Measurements from ENCODE around the gene LNP1.

The LNP1 gene

GRCh38 chr3:100480081-100480480 is 78.7 kb downstream of the LNP1 start:
- TF ChIP-seq, protein P1, sequence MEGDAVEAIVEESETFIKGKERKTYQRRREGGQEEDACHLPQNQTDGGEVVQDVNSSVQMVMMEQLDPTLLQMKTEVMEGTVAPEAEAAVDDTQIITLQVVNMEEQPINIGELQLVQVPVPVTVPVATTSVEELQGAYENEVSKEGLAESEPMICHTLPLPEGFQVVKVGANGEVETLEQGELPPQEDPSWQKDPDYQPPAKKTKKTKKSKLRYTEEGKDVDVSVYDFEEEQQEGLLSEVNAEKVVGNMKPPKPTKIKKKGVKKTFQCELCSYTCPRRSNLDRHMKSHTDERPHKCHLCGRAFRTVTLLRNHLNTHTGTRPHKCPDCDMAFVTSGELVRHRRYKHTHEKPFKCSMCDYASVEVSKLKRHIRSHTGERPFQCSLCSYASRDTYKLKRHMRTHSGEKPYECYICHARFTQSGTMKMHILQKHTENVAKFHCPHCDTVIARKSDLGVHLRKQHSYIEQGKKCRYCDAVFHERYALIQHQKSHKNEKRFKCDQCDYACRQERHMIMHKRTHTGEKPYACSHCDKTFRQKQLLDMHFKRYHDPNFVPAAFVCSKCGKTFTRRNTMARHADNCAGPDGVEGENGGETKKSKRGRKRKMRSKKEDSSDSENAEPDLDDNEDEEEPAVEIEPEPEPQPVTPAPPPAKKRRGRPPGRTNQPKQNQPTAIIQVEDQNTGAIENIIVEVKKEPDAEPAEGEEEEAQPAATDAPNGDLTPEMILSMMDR (IDR thresholded peaks at IDR 0.05; ENCODE audit: borderline replicate concordance, insufficient read depth, low read depth, low read length): no peak
- no peak overlapping the region for H3K4me3 ChIP-seq (ENCODE audit: low read depth, low read length)

- no peak overlapping the region for H3K4me3 ChIP-seq (ENCODE audit: low read depth, low read length)
- TF ChIP-seq, protein P1 (IDR thresholded peaks at IDR 0.05; ENCODE audit: borderline replicate concordance, insufficient read depth, low read depth, low read length): no peak
These were observed 80.8 kb downstream of the LNP1 start for GRCh38 chr3:100482176-100482575.

GRCh38 chr3:100483529-100483928 is 82.2 kb downstream of the LNP1 start:
- no peak overlapping the region for H3K4me3 ChIP-seq (ENCODE audit: low read depth, low read length)
- TF ChIP-seq, protein P1 (IDR thresholded peaks at IDR 0.05; ENCODE audit: borderline replicate concordance, insufficient read depth, low read depth, low read length): no peak

DNA sequence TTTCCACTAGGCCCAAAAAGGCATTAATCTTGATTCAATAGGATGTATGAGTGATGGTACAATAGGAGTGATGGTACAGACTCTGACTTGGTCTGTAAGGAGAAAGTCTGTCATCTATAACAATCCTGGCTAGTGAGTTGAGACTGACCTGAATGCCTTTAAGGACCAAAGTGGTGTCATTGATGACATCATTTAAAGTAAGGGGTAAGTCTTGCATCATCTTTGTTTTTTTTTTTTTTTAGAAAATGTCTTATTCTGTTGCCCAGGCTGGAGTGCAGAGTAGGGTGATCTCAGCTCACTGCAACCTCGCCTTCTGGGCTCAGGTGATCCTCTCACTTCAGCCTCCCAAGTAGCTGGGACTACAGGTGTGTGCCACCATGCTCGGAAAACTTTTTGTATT is 85.5 kb downstream of the LNP1 start:
- H3K4me3 ChIP-seq (ENCODE audit: low read depth, low read length): no peak overlapping the region
- TF ChIP-seq, protein P1 (IDR thresholded peaks at IDR 0.05; ENCODE audit: borderline replicate concordance, insufficient read depth, low read depth, low read length): no peak

DNA sequence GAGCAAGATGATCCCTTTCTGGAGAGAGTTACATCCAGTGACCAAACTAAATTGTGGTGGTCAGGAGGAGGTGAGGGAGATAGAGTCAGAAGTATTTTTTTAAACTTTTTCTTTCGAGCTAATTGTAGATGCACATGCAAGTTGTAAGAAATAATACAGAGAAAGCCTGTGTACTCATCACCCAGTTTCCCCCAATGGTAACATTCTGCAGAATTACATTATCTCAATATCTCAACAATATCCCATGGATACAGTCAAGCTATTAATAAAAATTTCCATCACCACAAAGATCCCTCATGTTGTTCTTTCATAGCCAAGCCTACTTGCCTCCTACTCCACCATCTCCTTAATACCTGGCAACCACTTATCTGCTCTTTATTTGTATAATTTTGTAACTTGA is 87.8 kb downstream of the LNP1 start:
- H3K4me3 ChIP-seq (ENCODE audit: low read depth, low read length): no peak overlapping the region
- TF ChIP-seq, protein P1 (IDR thresholded peaks at IDR 0.05; ENCODE audit: borderline replicate concordance, insufficient read depth, low read depth, low read length): no peak

GRCh38 chr3:100492059-100493006 is 91.0 kb downstream of the LNP1 start, which contains the start of gene TMEM45A:
TSS of gene TMEM45A (plus strand) at chr3:100492619. CDS start at chr3:100555212, 62,593 bp downstream.
- H3K4me3 ChIP-seq (ENCODE audit: low read depth, low read length): peak within 1 kb of the TSS; percentile 49
- TF ChIP-seq, protein P1 (IDR thresholded peaks at IDR 0.05; ENCODE audit: borderline replicate concordance, insufficient read depth, low read depth, low read length): no peak

All from GM12875 (cell line).